Measurements from ENCODE around the gene ATP9B.

The ATP9B gene

GRCh38 chr18:79328887-79329286, 259.7 kb downstream of the ATP9B start:
- no peak for DNase-seq (ENCODE audit: low read depth)

GRCh38 chr18:79329786-79330185, 260.6 kb downstream of the ATP9B start:
- no peak for DNase-seq (ENCODE audit: low read depth)

- DNase-seq (ENCODE audit: low read depth), result no peak
These were observed 263.5 kb downstream of the ATP9B start for GRCh38 chr18:79332646-79333045.

GRCh38 chr18:79333046-79333445, 263.9 kb downstream of the ATP9B start:
- DNase-seq (ENCODE audit: low read depth), result no peak

GRCh38 chr18:79334496-79335233, 265.5 kb downstream of the ATP9B start:
- no peak for DNase-seq (ENCODE audit: low read depth)

GRCh38 chr18:79335833-79336360, 266.7 kb downstream of the ATP9B start:
- no peak for DNase-seq (ENCODE audit: low read depth)

- no peak for DNase-seq (ENCODE audit: low read depth)
These were observed 267.5 kb downstream of the ATP9B start for GRCh38 chr18:79336556-79337142.

- DNase-seq (ENCODE audit: low read depth), result no peak
These were observed 268.0 kb downstream of the ATP9B start for GRCh38 chr18:79337184-79337583.

GRCh38 chr18:79337620-79338019, 268.4 kb downstream of the ATP9B start:
- no peak for DNase-seq (ENCODE audit: low read depth)

GRCh38 chr18:79339094-79339908, 270.1 kb downstream of the ATP9B start:
- no peak for DNase-seq (ENCODE audit: low read depth)

GRCh38 chr18:79343567-79344207, 274.5 kb downstream of the ATP9B start:
- DNase-seq (ENCODE audit: low read depth), result no peak

GRCh38 chr18:79344208-79344581, 275.0 kb downstream of the ATP9B start:
- no peak for DNase-seq (ENCODE audit: low read depth)

GRCh38 chr18:79345366-79345765, 276.2 kb downstream of the ATP9B start:
- no peak for DNase-seq (ENCODE audit: low read depth)

GRCh38 chr18:79345981-79346380, 276.8 kb downstream of the ATP9B start:
- no peak for DNase-seq (ENCODE audit: low read depth)

GRCh38 chr18:79348066-79348465, 278.9 kb downstream of the ATP9B start:
- no peak for DNase-seq (ENCODE audit: low read depth)

GRCh38 chr18:79352432-79352831, 283.2 kb downstream of the ATP9B start:
- DNase-seq (ENCODE audit: low read depth), result no peak

GRCh38 chr18:79353267-79353666, 284.1 kb downstream of the ATP9B start:
- DNase-seq (ENCODE audit: low read depth), result no peak

GRCh38 chr18:79354350-79354749, 285.2 kb downstream of the ATP9B start:
- DNase-seq (ENCODE audit: low read depth), result no peak

- DNase-seq (ENCODE audit: low read depth), result no peak
These were observed 286.5 kb downstream of the ATP9B start for GRCh38 chr18:79355433-79356335.

- no peak for DNase-seq (ENCODE audit: low read depth)
These were observed 287.2 kb downstream of the ATP9B start for GRCh38 chr18:79356435-79356834.

GRCh38 chr18:79360933-79361332, 291.7 kb downstream of the ATP9B start:
- no peak for DNase-seq (ENCODE audit: low read depth)
